Activated naive CD4-positive, alpha-beta T cell treated with anti-CD3 and anti-CD28 coated beads, Interleukin-2, amount 50 U/mL, for 16 hours (primary cell): Measurements from ENCODE around the gene TRIM44.
"Not testable (repeated sequence)": the region's sequence is repeated elsewhere in the genome, so short reads cannot be mapped to it uniquely, and the experiment has no call there.

Experiments
- DNase-seq: peaks from one replicate; pipeline ENCODE4 v3.0.0-alpha.2; 2020

The TRIM44 gene

GRCh38 chr11:35675901-35676610, 13.5 kb downstream of the TRIM44 start:
- no peak for DNase-seq

- DNase-seq = no peak
Observed at GRCh38 chr11:35676611-35676965, 14.0 kb downstream of the TRIM44 start.

GRCh38 chr11:35677904-35678303, 15.3 kb downstream of the TRIM44 start:
- no peak for DNase-seq

- DNase-seq = no peak
Observed at GRCh38 chr11:35678471-35678870, 15.9 kb downstream of the TRIM44 start.

- DNase-seq = no peak
Observed at GRCh38 chr11:35678975-35679374, 16.4 kb downstream of the TRIM44 start.

- DNase-seq = no peak
Observed at GRCh38 chr11:35680506-35680905, 17.9 kb downstream of the TRIM44 start.

- DNase-seq = no peak
Observed at GRCh38 chr11:35681163-35681767, 18.7 kb downstream of the TRIM44 start.

- DNase-seq = no peak
Observed at GRCh38 chr11:35682230-35683173, 19.9 kb downstream of the TRIM44 start.

GRCh38 chr11:35683728-35684339, 21.3 kb downstream of the TRIM44 start:
- no peak for DNase-seq

- DNase-seq = no peak
Observed at GRCh38 chr11:35688023-35688422, 25.4 kb downstream of the TRIM44 start.

- no peak for DNase-seq
Observed at GRCh38 chr11:35689081-35689996, 26.8 kb downstream of the TRIM44 start.

GRCh38 chr11:35702126-35702525, 39.6 kb downstream of the TRIM44 start:
- DNase-seq = no peak

GRCh38 chr11:35709376-35709775, 46.8 kb downstream of the TRIM44 start:
- no peak for DNase-seq

GRCh38 chr11:35711173-35711910, 48.8 kb downstream of the TRIM44 start:
- DNase-seq = no peak

- no peak for DNase-seq
Observed at GRCh38 chr11:35711924-35712323, 49.3 kb downstream of the TRIM44 start.

- no peak for DNase-seq
Observed at GRCh38 chr11:35712533-35712932, 50.0 kb downstream of the TRIM44 start.

- DNase-seq = no peak
Observed at GRCh38 chr11:35714882-35715627, 52.5 kb downstream of the TRIM44 start.

GRCh38 chr11:35715677-35716076, 53.1 kb downstream of the TRIM44 start:
- DNase-seq = not testable (repeated sequence)

GRCh38 chr11:35717043-35717442, 54.5 kb downstream of the TRIM44 start:
- no peak for DNase-seq

GRCh38 chr11:35717520-35717919, 54.9 kb downstream of the TRIM44 start:
- no peak for DNase-seq
